HL-60 (cell line): Measurements from ENCODE around the gene SYNC.

Experiments
- GABPA ChIP-seq: IDR thresholded peaks from 2 replicates; pipeline ENCODE4 v1.6.1; 2012; ENCODE audit warnings: low read depth
- TF ChIP-seq, protein P1 (sequence below): IDR thresholded peaks from one replicate; pipeline ENCODE4 v1.5.1; 2011; ENCODE audit warnings: low read length, control low read depth, inconsistent platforms; ENCODE audit not compliant: insufficient read depth

GRCh38 chr1:32702599-32703478, at the start of gene SYNC:
- TF ChIP-seq, protein P1, sequence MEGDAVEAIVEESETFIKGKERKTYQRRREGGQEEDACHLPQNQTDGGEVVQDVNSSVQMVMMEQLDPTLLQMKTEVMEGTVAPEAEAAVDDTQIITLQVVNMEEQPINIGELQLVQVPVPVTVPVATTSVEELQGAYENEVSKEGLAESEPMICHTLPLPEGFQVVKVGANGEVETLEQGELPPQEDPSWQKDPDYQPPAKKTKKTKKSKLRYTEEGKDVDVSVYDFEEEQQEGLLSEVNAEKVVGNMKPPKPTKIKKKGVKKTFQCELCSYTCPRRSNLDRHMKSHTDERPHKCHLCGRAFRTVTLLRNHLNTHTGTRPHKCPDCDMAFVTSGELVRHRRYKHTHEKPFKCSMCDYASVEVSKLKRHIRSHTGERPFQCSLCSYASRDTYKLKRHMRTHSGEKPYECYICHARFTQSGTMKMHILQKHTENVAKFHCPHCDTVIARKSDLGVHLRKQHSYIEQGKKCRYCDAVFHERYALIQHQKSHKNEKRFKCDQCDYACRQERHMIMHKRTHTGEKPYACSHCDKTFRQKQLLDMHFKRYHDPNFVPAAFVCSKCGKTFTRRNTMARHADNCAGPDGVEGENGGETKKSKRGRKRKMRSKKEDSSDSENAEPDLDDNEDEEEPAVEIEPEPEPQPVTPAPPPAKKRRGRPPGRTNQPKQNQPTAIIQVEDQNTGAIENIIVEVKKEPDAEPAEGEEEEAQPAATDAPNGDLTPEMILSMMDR = no peak
- no peak for TF ChIP-seq GABPA
